Measurements from ENCODE around the gene TMPRSS7.

Gene TMPRSS7

GRCh38 chr3:112101916-112102315 is 67.4 kb downstream of the TMPRSS7 start:
- peak; percentile 100 for DNase-seq (ENCODE audit: low spot score)

GRCh38 chr3:112104774-112105173 is 70.2 kb downstream of the TMPRSS7 start:
- peak; percentile 70 for DNase-seq (ENCODE audit: low spot score)

GRCh38 chr3:112109322-112109721 is 74.8 kb downstream of the TMPRSS7 start:
- no peak for DNase-seq (ENCODE audit: low spot score)

- peak; percentile 70 for DNase-seq (ENCODE audit: low spot score)
Observed at GRCh38 chr3:112111785-112112402, 77.4 kb downstream of the TMPRSS7 start.

GRCh38 chr3:112114576-112115160 is 80.1 kb downstream of the TMPRSS7 start:
- no peak for DNase-seq (ENCODE audit: low spot score)

GRCh38 chr3:112115161-112115739 is 80.7 kb downstream of the TMPRSS7 start:
- DNase-seq (ENCODE audit: low spot score) = no peak

- no peak for DNase-seq (ENCODE audit: low spot score)
Observed at GRCh38 chr3:112115806-112116383, 81.4 kb downstream of the TMPRSS7 start.

- DNase-seq (ENCODE audit: low spot score) = no peak
Observed at GRCh38 chr3:112116748-112117186, 82.2 kb downstream of the TMPRSS7 start.

GRCh38 chr3:112117415-112117814 is 82.9 kb downstream of the TMPRSS7 start:
- DNase-seq (ENCODE audit: low spot score) = no peak

GRCh38 chr3:112117841-112118571 is 83.5 kb downstream of the TMPRSS7 start:
- no peak for DNase-seq (ENCODE audit: low spot score)

- DNase-seq (ENCODE audit: low spot score) = no peak
Observed at GRCh38 chr3:112119962-112120836, 85.7 kb downstream of the TMPRSS7 start.

- DNase-seq (ENCODE audit: low spot score) = no peak
Observed at GRCh38 chr3:112121577-112122547, 87.3 kb downstream of the TMPRSS7 start.

- no peak for DNase-seq (ENCODE audit: low spot score)
Observed at GRCh38 chr3:112122870-112123269, 88.3 kb downstream of the TMPRSS7 start.

GRCh38 chr3:112123548-112123947 is 89.0 kb downstream of the TMPRSS7 start:
- DNase-seq (ENCODE audit: low spot score) = no peak

- DNase-seq (ENCODE audit: low spot score) = no peak
Observed at GRCh38 chr3:112124907-112125607, 90.5 kb downstream of the TMPRSS7 start.

GRCh38 chr3:112126511-112126911 is 92.0 kb downstream of the TMPRSS7 start:
- DNase-seq (ENCODE audit: low spot score) = peak; percentile 35

- DNase-seq (ENCODE audit: low spot score) = no peak
Observed at GRCh38 chr3:112127522-112128494, 93.3 kb downstream of the TMPRSS7 start.
